HG02763 (cell line): ENCODE results near the gene LRRC74A.
"Not testable (repeated sequence)": the region's sequence is repeated elsewhere in the genome, so short reads cannot be mapped to it uniquely, and the experiment has no call there.

ENCODE experiments used
- ATAC-seq: cut with Tn5 transposase; IDR thresholded peaks from one replicate; pipeline ENCODE4 v1.9.1; 2021; ENCODE audit warnings: mild to moderate bottlenecking, moderate library complexity; ENCODE audit not compliant: unreplicated experiment

Gene LRRC74A

GRCh38 chr14:76883447-76883846 lies 57.2 kb downstream of the LRRC74A start:
- ATAC-seq = no peak

DNA sequence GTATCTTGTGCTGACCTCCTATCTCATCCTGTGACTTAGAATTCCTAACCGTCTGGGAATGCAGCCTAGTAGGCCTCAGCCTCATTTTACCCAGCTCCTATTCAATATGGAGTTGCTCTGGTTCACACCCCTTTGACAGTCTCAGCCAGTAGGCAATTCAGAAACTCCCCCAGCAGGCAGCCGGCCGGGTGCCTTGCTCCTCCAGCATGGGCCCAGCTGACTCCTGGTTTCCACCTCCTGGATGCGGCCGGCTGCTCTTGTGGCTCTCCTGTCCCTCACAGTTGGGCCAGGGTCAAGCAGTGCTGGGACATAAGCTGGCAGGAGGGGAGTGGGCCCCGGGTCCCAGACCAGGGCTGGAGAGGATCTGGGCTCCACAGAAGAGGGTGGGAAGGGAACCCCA lies 58.2 kb downstream of the LRRC74A start:
- no peak for ATAC-seq

DNA sequence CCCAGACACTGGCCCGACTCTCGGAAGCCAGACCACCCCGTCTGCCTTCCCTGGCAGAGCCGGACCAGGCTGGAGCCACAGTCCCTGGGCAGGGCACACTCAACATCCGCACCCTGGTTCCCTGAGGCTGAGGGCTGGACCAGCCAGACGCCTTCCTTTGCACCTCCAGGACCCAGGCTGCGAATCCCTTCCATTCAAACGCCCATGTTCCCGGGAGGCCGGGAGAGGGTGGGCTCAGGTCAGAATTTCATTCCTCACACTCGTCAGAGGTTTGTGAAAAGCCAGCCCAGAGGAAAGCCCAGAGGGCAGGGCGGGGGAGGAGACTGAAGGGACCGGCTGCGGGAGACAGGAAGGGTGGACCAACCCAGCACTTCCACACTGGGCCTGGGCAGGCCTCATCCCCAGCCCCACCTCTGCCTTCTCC lies 58.7 kb downstream of the LRRC74A start:
- ATAC-seq = no peak

- no peak for ATAC-seq
Measured at GRCh38 chr14:76887191-76887590, 61.0 kb downstream of the LRRC74A start.

GRCh38 chr14:76891391-76891790 lies 65.2 kb downstream of the LRRC74A start:
- ATAC-seq = no peak

GRCh38 chr14:76894308-76894707 lies 68.1 kb downstream of the LRRC74A start:
- ATAC-seq = no peak

DNA sequence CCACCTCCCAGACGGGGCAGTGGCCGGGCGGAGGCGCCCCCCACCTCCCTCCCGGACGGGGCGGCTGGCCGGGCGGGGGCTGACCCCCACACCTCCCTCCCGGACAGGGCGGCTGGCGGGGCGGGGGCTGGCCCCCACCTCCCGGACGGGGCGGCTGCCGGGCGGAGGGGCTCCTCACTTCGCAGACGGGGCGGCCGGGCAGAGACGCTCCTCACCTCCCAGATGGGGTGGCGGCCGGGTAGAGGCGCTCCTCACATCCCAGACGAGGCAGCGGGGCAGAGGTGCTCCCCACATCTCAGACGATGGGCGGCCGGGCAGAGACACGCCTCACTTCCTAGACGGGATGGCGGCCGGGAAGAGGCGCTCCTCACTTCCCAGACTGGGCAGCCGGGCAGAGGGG lies 71.8 kb downstream of the LRRC74A start:
- ATAC-seq = not testable (repeated sequence)

- ATAC-seq = no peak
Measured at GRCh38 chr14:76900682-76901081, 74.5 kb downstream of the LRRC74A start.

DNA sequence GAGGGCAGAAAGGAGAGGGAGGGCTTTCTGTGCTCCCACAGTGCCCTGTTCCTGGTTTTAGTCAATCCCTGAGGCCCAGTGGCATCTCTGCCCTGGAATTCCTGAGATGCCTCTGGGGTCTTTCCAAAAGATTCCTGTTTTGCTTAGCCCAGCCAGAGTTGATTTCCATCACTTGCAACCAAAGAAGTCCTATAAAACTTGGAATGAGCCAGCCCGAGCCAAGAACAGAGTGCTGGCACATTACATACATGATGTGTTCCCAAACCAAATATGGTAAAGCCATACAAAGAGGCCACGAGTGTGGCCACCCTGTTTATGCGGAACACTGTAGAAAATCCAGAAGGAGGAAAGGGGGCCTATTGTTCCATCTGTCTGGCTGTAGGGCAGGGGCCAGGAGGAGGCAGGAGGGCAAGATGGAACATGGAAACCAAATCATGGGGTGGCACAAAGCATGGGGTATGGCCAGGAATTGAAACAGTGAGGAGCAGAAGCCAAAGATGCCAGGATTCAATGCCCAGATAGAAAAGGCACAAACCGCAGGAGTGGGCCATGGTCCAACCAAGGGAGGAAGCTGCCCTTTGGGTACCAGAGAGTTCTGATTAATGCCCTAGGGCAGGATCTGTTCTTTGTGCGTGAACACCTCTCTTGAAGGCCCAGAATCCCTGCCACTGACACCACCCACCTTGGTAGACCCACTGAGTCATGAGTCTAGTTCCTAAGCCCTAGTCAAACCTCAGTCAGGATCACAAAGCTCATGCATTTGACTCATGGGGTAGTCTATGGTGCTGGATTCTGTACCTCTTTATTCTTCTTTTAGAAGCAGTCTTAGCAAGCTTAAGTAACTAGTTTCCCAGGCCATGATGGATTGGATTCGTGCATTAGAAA lies 75.2 kb downstream of the LRRC74A start:
- ATAC-seq = no peak

DNA sequence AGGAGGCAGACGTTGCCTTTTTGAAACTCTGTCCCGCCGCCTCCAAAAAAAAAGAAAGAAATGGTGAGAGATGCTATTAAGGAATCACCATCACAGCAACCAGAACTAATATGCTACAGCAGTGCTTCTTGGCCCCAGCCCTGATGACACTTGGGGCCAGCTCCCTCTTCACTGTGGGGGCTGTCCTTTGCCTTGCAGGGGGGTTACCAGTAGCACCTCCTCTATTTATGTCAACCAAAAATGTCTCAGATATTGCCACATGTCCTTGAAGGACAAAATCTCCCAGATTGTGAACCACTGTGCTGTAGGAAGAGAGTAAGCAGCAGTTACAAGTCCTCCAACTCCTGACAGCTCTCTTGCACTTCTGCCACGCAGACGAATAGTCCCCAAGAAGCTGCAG lies 76.4 kb downstream of the LRRC74A start:
- ATAC-seq = no peak

- no peak for ATAC-seq
Measured at GRCh38 chr14:76904100-76904739, 78.0 kb downstream of the LRRC74A start.

- ATAC-seq = peak; percentile 72
Measured at GRCh38 chr14:76904740-76905569, 78.7 kb downstream of the LRRC74A start.

GRCh38 chr14:76908834-76909233 lies 82.6 kb downstream of the LRRC74A start:
- no peak for ATAC-seq

DNA sequence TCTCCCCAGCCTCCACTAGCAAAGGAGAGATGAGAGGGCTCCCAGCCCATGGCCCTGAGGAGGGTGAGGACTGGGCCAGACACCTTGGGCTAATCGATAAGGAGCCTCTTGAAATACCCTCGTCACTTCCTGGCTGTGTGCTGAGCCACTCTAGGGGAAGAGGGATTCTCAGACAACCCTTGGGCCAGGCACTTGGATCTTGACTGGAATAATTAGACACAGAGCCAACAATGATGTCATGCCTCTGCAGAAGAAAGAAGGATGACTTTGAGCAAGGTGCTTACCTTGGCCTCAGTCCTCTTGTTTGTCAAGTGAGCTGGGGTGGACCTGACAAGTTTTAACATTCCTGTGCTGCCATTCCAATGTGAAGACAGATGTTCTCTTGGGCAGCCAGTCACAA lies 83.1 kb downstream of the LRRC74A start:
- no peak for ATAC-seq

DNA sequence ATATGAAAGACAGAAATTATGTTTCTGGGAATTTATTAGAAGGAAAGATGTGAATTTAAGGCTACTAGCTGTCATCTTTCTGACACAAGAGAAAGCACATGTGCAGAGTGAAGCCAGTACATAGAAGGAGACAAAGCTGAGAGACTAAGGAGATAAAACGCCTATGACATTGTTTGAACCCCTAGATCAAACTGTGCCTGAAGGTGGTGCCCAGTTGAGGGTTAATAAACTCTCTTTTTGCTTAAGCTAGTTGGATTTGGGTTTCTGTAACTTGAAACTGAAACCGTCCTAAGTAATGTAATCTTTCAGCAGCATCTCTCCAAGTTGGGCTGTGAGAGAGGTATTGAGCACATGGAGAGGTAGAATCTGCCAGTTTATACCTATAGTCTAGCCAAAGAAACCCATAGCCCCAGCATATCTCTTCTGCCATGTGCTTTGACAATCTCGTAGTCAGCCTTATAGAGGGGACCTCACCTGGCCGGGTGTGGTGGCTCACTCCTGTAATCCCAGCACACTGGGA lies 84.2 kb downstream of the LRRC74A start:
- no peak for ATAC-seq

- no peak for ATAC-seq
Measured at GRCh38 chr14:76911473-76911872, 85.3 kb downstream of the LRRC74A start.

DNA sequence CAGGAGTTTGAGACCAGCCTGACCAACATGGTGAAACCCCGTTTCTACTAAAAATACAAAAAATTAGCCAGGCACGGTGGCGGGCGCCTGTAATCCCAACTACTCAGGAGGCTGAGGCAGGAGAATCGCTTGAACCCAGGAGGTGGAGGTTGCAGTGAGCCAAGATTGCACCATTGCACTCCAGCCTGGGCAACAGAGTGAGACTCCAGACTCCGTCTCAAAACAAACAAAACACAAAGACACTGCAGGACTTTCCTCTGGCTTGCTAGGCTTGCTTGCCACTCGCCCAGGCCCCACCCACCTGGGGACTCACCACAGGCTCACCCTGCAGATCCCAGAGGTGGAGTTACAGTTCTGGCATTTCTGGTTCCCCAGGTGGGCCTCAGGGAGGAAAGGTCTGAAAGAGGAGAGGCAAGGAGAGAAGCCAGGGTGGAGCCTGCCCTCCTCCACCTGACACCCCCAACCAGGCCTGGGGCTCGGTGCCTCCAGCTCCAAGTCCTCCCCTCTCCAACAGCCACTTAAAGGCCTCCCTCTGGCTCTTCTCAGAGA lies 88.4 kb downstream of the LRRC74A start:
- not testable (repeated sequence) for ATAC-seq

DNA sequence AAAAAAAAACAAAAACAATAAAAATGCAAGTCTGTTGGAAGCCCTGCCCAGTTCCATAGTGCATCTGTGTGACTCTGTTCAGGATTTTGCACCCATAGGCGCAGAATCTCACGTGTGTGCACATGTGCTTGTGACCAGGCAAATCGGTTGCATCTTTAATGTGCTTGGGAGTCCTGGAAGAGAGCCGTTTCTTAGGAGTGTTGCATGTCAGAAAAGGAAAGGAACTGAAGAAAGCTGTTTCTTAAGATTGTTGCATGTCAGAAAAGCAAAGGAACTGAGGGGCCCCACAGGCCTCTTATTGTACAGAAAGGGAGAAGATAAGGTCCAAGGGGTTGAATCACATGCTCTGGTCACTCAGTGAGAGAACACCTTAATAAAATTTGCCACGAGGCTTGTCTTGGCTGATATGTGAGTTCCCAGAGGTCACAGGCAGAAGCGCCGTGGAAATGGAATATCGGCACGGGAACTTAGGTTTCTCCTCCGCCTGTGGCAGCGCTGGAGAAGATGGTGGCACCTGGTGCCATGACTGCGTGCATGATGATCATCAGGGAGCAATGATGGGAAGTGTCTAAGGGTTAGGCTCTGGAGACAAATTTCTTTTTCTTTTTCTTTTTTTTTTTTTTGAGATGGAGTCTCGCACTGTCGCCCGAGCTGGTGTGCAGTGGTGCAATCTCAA lies 90.0 kb downstream of the LRRC74A start:
- no peak for ATAC-seq

DNA sequence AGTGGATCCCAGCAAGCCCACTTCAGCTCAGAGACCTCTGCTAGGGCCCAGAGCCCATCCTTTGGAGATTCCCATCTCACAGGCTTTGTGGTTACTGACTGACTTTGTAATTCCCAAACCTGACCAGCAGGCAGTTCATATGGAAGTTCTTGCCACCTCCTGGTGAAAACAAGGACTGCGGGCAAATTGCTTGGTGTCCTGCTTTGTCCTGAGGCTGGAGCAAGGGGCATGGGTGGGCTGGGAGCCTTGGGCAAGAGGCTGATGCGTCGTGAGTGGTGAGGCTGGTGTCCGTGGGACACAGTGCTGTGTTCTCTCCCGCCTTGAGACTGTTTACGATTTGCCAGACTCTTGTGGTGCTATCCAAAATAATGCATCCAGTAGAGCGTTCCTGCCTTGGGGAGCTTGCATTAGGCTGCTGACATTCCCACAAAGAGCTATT lies 91.0 kb downstream of the LRRC74A start:
- no peak for ATAC-seq

DNA sequence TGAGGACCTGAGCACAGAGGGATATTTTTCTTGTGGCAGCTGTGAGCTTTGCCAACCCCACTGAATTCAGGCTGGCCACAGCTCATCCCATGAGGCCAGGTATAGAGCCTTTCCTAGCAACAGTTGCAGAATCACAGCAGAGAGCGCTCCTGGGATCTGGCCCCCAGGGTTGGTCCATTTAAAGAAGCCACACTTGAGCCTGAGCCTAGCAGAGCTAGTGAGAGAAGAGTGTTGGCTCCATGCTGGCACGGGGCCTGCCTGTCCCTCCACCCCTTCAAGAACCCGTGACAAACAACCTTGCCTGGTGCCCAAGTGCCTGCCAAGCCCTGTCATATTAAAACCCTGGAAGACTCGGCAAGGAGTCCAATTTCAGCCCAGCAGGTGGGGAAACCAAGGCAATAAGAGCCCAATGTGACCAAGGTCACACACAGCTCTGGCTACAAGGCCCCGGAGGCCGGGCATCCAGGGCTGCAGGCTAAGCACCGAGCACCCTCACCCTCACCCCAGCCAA lies 91.6 kb downstream of the LRRC74A start:
- ATAC-seq = no peak
